HG02642 (cell line): ENCODE measurements around the gene SNRNP40.

Experiments used
- ATAC-seq: cut with Tn5 transposase; IDR thresholded peaks from one replicate; pipeline ENCODE4 v1.9.1; 2021; ENCODE audit warnings: mild to moderate bottlenecking; ENCODE audit not compliant: unreplicated experiment, poor library complexity

SNRNP40 gene

GRCh38 chr1:31234870-31235269 is 61.7 kb downstream of the SNRNP40 start:
- ATAC-seq: no peak

- no peak for ATAC-seq
These were observed 62.4 kb downstream of the SNRNP40 start for GRCh38 chr1:31234123-31234708.

- ATAC-seq: no peak
These were observed 63.9 kb downstream of the SNRNP40 start for GRCh38 chr1:31232689-31233088.

- ATAC-seq: no peak
These were observed 64.8 kb downstream of the SNRNP40 start for GRCh38 chr1:31231802-31232201.

GRCh38 chr1:31230378-31230777 is 66.2 kb downstream of the SNRNP40 start:
- ATAC-seq: no peak

GRCh38 chr1:31228986-31229385 is 67.6 kb downstream of the SNRNP40 start:
- ATAC-seq: no peak

GRCh38 chr1:31227891-31228568 is 68.6 kb downstream of the SNRNP40 start:
- no peak for ATAC-seq

- no peak for ATAC-seq
These were observed 72.5 kb downstream of the SNRNP40 start for GRCh38 chr1:31224068-31224467.

- no peak for ATAC-seq
These were observed 74.4 kb downstream of the SNRNP40 start for GRCh38 chr1:31222176-31222575.

GRCh38 chr1:31221072-31221471 is 75.5 kb downstream of the SNRNP40 start:
- ATAC-seq: no peak

- ATAC-seq: no peak
These were observed 77.1 kb downstream of the SNRNP40 start for GRCh38 chr1:31219489-31219888.

- no peak for ATAC-seq
These were observed 77.9 kb downstream of the SNRNP40 start for GRCh38 chr1:31218705-31219104.

- no peak for ATAC-seq
These were observed 80.6 kb downstream of the SNRNP40 start for GRCh38 chr1:31216016-31216415.

GRCh38 chr1:31215065-31215570 is 81.5 kb downstream of the SNRNP40 start:
- ATAC-seq: no peak

GRCh38 chr1:31214316-31215064 is 82.1 kb downstream of the SNRNP40 start:
- no peak for ATAC-seq
